Ascending aorta (tissue), 2 donors: Measurements from ENCODE around the gene RTP5. TPM values are rescaled to one million over a fixed set of nuclear protein-coding genes. Genes with fewer than 3 reads are reported as not detected.
"Not testable (repeated sequence)": the region's sequence is repeated elsewhere in the genome, so short reads cannot be mapped to it uniquely, and the experiment has no call there.

Experiments
- DNase-seq, 2 donors: peaks; one replicate each; pipeline ENCODE4 v3.0.0-alpha.2; 2019; ENCODE audit warnings: low spot score in 2 of 2
- H3K27ac ChIP-seq, 2 donors: fragments of 200-600 bp; sonication (generic); one replicate each; pipeline ENCODE4 v1.5.1; 2016 to 2017; ENCODE audit warnings: mild to moderate bottlenecking in 1 of 2
- H3K27me3 ChIP-seq: fragments of 200-600 bp; sonication (generic); one replicate; pipeline ENCODE4 v1.5.1; 2017
- H3K36me3 ChIP-seq, 2 donors: fragments of 200-600 bp; sonication (generic); one replicate each; pipeline ENCODE4 v1.5.1; 2016
- H3K4me1 ChIP-seq, 2 donors: fragments of 200-600 bp; sonication (generic); one replicate each; pipeline ENCODE4 v1.5.1; 2016 to 2017; ENCODE audit warnings: mild to moderate bottlenecking in 1 of 2
- H3K4me3 ChIP-seq, 2 donors: fragments of 200-600 bp; sonication (generic); one replicate each; pipeline ENCODE4 v1.5.1; 2016 to 2017; ENCODE audit warnings: mild to moderate bottlenecking in 1 of 2
- H3K9me3 ChIP-seq, 2 donors: fragments of 200-600 bp; sonication (generic); one replicate each; pipeline ENCODE4 v1.5.1; 2016
- intact Hi-C: fragments of 100-400 bp; cut with DNase I; formaldehyde crosslinking; loops from one replicate; pipeline ENCODE4 v1.15.1; 2023
- total RNA-seq: library from RNA; depleted of rRNA; stranded (reverse); fragments of >200 nt; gene quantifications from one replicate; pipeline ENCODE4 v1.1.0, GENCODE V29; 2016
- TF ChIP-seq, protein P1 (sequence below), 3 experiments: fragments of 200-600 bp in 2 of 3; fragments of 450-650 bp in 1 of 3; sonication (generic) in 2 of 3; IDR thresholded peaks; one replicate each; pipeline ENCODE4 v1.5.1; 2016 to 2019; ENCODE audit warnings: antibody characterized with exemption in 3 of 3, mild to moderate bottlenecking in 1 of 3, moderate library complexity in 1 of 3

Gene RTP5
- total RNA-seq, 1 donor from 2014 or later = not detected

- H3K27ac ChIP-seq = no peak overlapping the region
- H3K4me3 ChIP-seq = no peak overlapping the region
- no peaks in the 10 kb centered on the region for H3K36me3 ChIP-seq
- H3K4me1 ChIP-seq = no peaks in the 10 kb centered on the region
- H3K9me3 ChIP-seq = peaks cover 8 to 28% of the 10 kb centered on the region in 2 donors
- no peaks in the 10 kb centered on the region for H3K27me3 ChIP-seq
- TF ChIP-seq, protein P1, sequence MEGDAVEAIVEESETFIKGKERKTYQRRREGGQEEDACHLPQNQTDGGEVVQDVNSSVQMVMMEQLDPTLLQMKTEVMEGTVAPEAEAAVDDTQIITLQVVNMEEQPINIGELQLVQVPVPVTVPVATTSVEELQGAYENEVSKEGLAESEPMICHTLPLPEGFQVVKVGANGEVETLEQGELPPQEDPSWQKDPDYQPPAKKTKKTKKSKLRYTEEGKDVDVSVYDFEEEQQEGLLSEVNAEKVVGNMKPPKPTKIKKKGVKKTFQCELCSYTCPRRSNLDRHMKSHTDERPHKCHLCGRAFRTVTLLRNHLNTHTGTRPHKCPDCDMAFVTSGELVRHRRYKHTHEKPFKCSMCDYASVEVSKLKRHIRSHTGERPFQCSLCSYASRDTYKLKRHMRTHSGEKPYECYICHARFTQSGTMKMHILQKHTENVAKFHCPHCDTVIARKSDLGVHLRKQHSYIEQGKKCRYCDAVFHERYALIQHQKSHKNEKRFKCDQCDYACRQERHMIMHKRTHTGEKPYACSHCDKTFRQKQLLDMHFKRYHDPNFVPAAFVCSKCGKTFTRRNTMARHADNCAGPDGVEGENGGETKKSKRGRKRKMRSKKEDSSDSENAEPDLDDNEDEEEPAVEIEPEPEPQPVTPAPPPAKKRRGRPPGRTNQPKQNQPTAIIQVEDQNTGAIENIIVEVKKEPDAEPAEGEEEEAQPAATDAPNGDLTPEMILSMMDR (IDR thresholded peaks at IDR 0.05) = no peak
- intact Hi-C loops = no loop called here
- DNase-seq = no peak
Observed at GRCh38 chr2:241913703-241914102, 44.2 kb downstream of the RTP5 start.

DNA sequence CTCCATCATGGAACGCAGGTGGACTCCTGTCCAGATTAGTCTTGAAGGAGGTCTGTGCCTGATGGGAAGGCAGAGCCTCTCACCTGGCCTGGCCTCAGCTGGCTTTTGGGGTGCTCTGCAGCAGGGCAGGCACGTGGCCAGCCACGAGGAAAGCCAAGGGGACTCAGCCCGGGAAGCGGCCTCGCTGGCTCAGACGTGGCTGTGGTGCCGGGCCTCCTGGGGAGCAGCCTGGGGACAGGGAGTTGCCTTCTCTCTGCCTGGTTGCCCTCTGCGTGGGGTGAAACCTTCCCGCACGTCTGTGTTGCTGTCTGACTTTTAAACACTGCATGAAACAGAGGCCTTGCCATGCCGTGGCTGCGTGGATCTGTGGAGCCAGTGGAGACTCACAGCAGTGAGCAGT, 45.0 kb downstream of the RTP5 start:
- Histone ChIP-seq H3K4me3 (no peak overlapping the region), H3K27me3 (no peaks in the 10 kb centered on the region), H3K4me1 (no peaks in the 10 kb centered on the region), H3K9me3 (peaks cover 8 to 32% of the 10 kb centered on the region in 2 donors), H3K27ac (no peak overlapping the region), H3K36me3 (no peaks in the 10 kb centered on the region)
- no peak for DNase-seq
- TF ChIP-seq, protein P1 (IDR thresholded peaks at IDR 0.05) = no peak
- intact Hi-C loops = no loop called here

- intact Hi-C loops, H3K27ac ChIP-seq, H3K4me3 ChIP-seq, H3K27me3 ChIP-seq, DNase-seq, H3K36me3 ChIP-seq, H3K9me3 ChIP-seq, H3K4me1 ChIP-seq: not testable (repeated sequence)
Observed at GRCh38 chr2:241921631-241922030, 52.1 kb downstream of the RTP5 start.

- H3K9me3 ChIP-seq = peaks cover 0 to 3% of the 10 kb centered on the region in 2 donors
- TF ChIP-seq, protein P1 (IDR thresholded peaks at IDR 0.05) = no peak
Observed at GRCh38 chr2:241922411-241922810, 52.9 kb downstream of the RTP5 start.

GRCh38 chr2:241922816-241923601, 53.5 kb downstream of the RTP5 start:
- H3K9me3 ChIP-seq, H3K36me3 ChIP-seq, H3K4me3 ChIP-seq, H3K4me1 ChIP-seq, DNase-seq, H3K27me3 ChIP-seq, intact Hi-C loops, H3K27ac ChIP-seq: not testable (repeated sequence)

More at GRCh38 chr2:241922411-241922810, 52.9 kb downstream of the RTP5 start:
- intact Hi-C loops = no loop called here
- no peaks in the 10 kb centered on the region for H3K4me1 ChIP-seq
- DNase-seq = no peak
- no peaks in the 10 kb centered on the region for H3K36me3 ChIP-seq
- no peaks in the 10 kb centered on the region for H3K27me3 ChIP-seq
- no peak overlapping the region for H3K27ac ChIP-seq
- H3K4me3 ChIP-seq = no peak overlapping the region

Other genes starting within 250 kb of the RTP5 start
- gene THAP4, start 232.6 kb upstream of the RTP5 start, total RNA-seq = 80.8 TPM
- gene ATG4B, start 232.0 kb upstream of the RTP5 start, total RNA-seq = 225 TPM
- 25.0 TPM for gene DTYMK, start 182.9 kb upstream of the RTP5 start, total RNA-seq
- gene ING5, start 167.7 kb upstream of the RTP5 start, total RNA-seq = 38.1 TPM
- gene D2HGDH, start 135.1 kb upstream of the RTP5 start, total RNA-seq = 22.2 TPM
- not detected for gene GAL3ST2, start 92.9 kb upstream of the RTP5 start, total RNA-seq
- gene NEU4, start 60.5 kb upstream of the RTP5 start, total RNA-seq = not detected
- not detected for gene PDCD1, start 10.8 kb upstream of the RTP5 start, total RNA-seq